ENCODE measurements around the gene ARSJ. TPM values are rescaled to one million over a fixed set of nuclear protein-coding genes. Genes with fewer than 3 reads are reported as not detected.

Gene ARSJ
- total RNA-seq, 4 donors from 2014 or later: 0.15 to 0.67 (median 0.46) TPM

- H3K27ac ChIP-seq: no peak overlapping the region
- H3K4me3 ChIP-seq: no peak overlapping the region
- H3K4me1 ChIP-seq: no peaks in the 10 kb centered on the region
- no peaks in the 10 kb centered on the region for H3K9me3 ChIP-seq
- no peak for TF ChIP-seq POLR2A (IDR thresholded peaks at IDR 0.05)
- TF ChIP-seq CTCF (IDR thresholded peaks at IDR 0.05 in 4 of 5, conservative IDR thresholded peaks at IDR 0.05 in 1 of 5): no peak
- H3K27me3 ChIP-seq: no peaks in the 10 kb centered on the region
- ATAC-seq: no peak
- in situ Hi-C loops (cut with MboI; ENCODE audit: low sequenced_read_pairs in 4 of 4) (no loop called here), intact Hi-C loops (cut with DNase I; ENCODE audit: low total_unique reads) (no loop called here)
- H3K36me3 ChIP-seq: no peaks in the 10 kb centered on the region
- DNase-seq: no peak
Observed at GRCh38 chr4:113990886-113991285, 11.4 kb upstream of the ARSJ start.

GRCh38 chr4:113987382-113987941, 8.0 kb upstream of the ARSJ start:
- intact Hi-C loops (cut with DNase I; ENCODE audit: low total_unique reads): no loop called here
- Histone ChIP-seq H3K4me1 (no peaks in the 10 kb centered on the region), H3K36me3 (no peaks in the 10 kb centered on the region), H3K27me3 (peaks cover 0 to 6% (median 0%) of the 10 kb centered on the region in 3 donors), H3K4me3 (no peak overlapping the region), H3K9me3 (no peaks in the 10 kb centered on the region), H3K27ac (no peak overlapping the region)
- in situ Hi-C loops (cut with MboI; ENCODE audit: low sequenced_read_pairs in 4 of 4): no loop called here
- TF ChIP-seq CTCF (IDR thresholded peaks at IDR 0.05 in 4 of 5, conservative IDR thresholded peaks at IDR 0.05 in 1 of 5) (no peak), POLR2A (IDR thresholded peaks at IDR 0.05) (no peak)
- no peak for DNase-seq
- no peak for ATAC-seq

- no peak for TF ChIP-seq CTCF (IDR thresholded peaks at IDR 0.05 in 4 of 5, conservative IDR thresholded peaks at IDR 0.05 in 1 of 5)
- TF ChIP-seq POLR2A (IDR thresholded peaks at IDR 0.05): no peak
- H3K36me3 ChIP-seq: no peaks in the 10 kb centered on the region
- ATAC-seq: no peak
Observed at GRCh38 chr4:113982181-113982580, 2.7 kb upstream of the ARSJ start.

GRCh38 chr4:113981591-113981990, 2.1 kb upstream of the ARSJ start:
- H3K9me3 ChIP-seq: no peaks in the 10 kb centered on the region
- in situ Hi-C loops (cut with MboI; ENCODE audit: low sequenced_read_pairs in 4 of 4) (no loop called here), intact Hi-C loops (cut with DNase I; ENCODE audit: low total_unique reads) (no loop called here)
- no peaks in the 10 kb centered on the region for H3K36me3 ChIP-seq
- peaks cover 0 to 9% of the 10 kb centered on the region in 2 donors for H3K4me1 ChIP-seq
- H3K27me3 ChIP-seq: peaks cover 6 to 15% (median 6%) of the 10 kb centered on the region in 3 donors
- DNase-seq (no peak), ATAC-seq (no peak)
- TF ChIP-seq CTCF (IDR thresholded peaks at IDR 0.05 in 4 of 5, conservative IDR thresholded peaks at IDR 0.05 in 1 of 5) (no peak), POLR2A (IDR thresholded peaks at IDR 0.05) (no peak)
- no peak overlapping the region for H3K4me3 ChIP-seq
- no peak overlapping the region for H3K27ac ChIP-seq

More at GRCh38 chr4:113982181-113982580, 2.7 kb upstream of the ARSJ start:
- Histone ChIP-seq H3K9me3 (no peaks in the 10 kb centered on the region), H3K27ac (no peak overlapping the region), H3K27me3 (peaks cover 6 to 15% (median 6%) of the 10 kb centered on the region in 3 donors), H3K4me3 (no peak overlapping the region), H3K4me1 (peaks cover 0 to 9% of the 10 kb centered on the region in 2 donors)
- in situ Hi-C loops (cut with MboI; ENCODE audit: low sequenced_read_pairs in 4 of 4) (no loop called here), intact Hi-C loops (cut with DNase I; ENCODE audit: low total_unique reads) (no loop called here)
- DNase-seq: no peak
